Measurements from ENCODE around the gene GOLGA6L7.
A peak's percentile ranks its signal among the peaks of the same experiment; 100 is the strongest.
"Not testable (repeated sequence)": the region's sequence is repeated elsewhere in the genome, so short reads cannot be mapped to it uniquely, and the experiment has no call there.

Gene GOLGA6L7

GRCh38 chr15:28843520-28843919 is 4.9 kb downstream of the GOLGA6L7 start:
- in situ Hi-C loops (cut with HindIII; ENCODE audit: low pct_unique_long_range_greater_than_20kb, low sequenced_read_pairs); DNase-seq (ENCODE audit: low read depth in 1 of 2, low spot score in 1 of 2): not testable (repeated sequence)

- in situ Hi-C loops (cut with HindIII; ENCODE audit: low pct_unique_long_range_greater_than_20kb, low sequenced_read_pairs); DNase-seq (ENCODE audit: low read depth in 1 of 2, low spot score in 1 of 2): not testable (repeated sequence)
Observed at GRCh38 chr15:28842210-28842609, 6.2 kb downstream of the GOLGA6L7 start.

GRCh38 chr15:28840285-28840684 is 8.2 kb downstream of the GOLGA6L7 start:
- in situ Hi-C loops (cut with HindIII; ENCODE audit: low pct_unique_long_range_greater_than_20kb, low sequenced_read_pairs); DNase-seq (ENCODE audit: low read depth in 1 of 2, low spot score in 1 of 2): not testable (repeated sequence)

- in situ Hi-C loops (cut with HindIII; ENCODE audit: low pct_unique_long_range_greater_than_20kb, low sequenced_read_pairs); DNase-seq (ENCODE audit: low read depth in 1 of 2, low spot score in 1 of 2): not testable (repeated sequence)
Observed at GRCh38 chr15:28834957-28835585, 13.4 kb downstream of the GOLGA6L7 start.

- DNase-seq (ENCODE audit: low read depth in 1 of 2, low spot score in 1 of 2); in situ Hi-C loops (cut with HindIII; ENCODE audit: low pct_unique_long_range_greater_than_20kb, low sequenced_read_pairs): not testable (repeated sequence)
Observed at GRCh38 chr15:28831897-28832587, 16.4 kb downstream of the GOLGA6L7 start.

GRCh38 chr15:28821420-28821819 is 27.0 kb downstream of the GOLGA6L7 start:
- DNase-seq (ENCODE audit: low read depth in 1 of 2, low spot score in 1 of 2); in situ Hi-C loops (cut with HindIII; ENCODE audit: low pct_unique_long_range_greater_than_20kb, low sequenced_read_pairs): not testable (repeated sequence)

GRCh38 chr15:28819930-28820295 is 28.5 kb downstream of the GOLGA6L7 start:
- DNase-seq (ENCODE audit: low read depth in 1 of 2, low spot score in 1 of 2); in situ Hi-C loops (cut with HindIII; ENCODE audit: low pct_unique_long_range_greater_than_20kb, low sequenced_read_pairs): not testable (repeated sequence)

- DNase-seq (ENCODE audit: low read depth in 1 of 2, low spot score in 1 of 2); in situ Hi-C loops (cut with HindIII; ENCODE audit: low pct_unique_long_range_greater_than_20kb, low sequenced_read_pairs): not testable (repeated sequence)
Observed at GRCh38 chr15:28819019-28819929, 29.2 kb downstream of the GOLGA6L7 start.

- in situ Hi-C loops (cut with HindIII; ENCODE audit: low pct_unique_long_range_greater_than_20kb, low sequenced_read_pairs); DNase-seq (ENCODE audit: low read depth in 1 of 2, low spot score in 1 of 2): not testable (repeated sequence)
Observed at GRCh38 chr15:28818168-28818567, 30.3 kb downstream of the GOLGA6L7 start.

GRCh38 chr15:28814059-28814458 is 34.4 kb downstream of the GOLGA6L7 start:
- DNase-seq (ENCODE audit: low read depth in 1 of 2, low spot score in 1 of 2); in situ Hi-C loops (cut with HindIII; ENCODE audit: low pct_unique_long_range_greater_than_20kb, low sequenced_read_pairs): not testable (repeated sequence)

- in situ Hi-C loops (cut with HindIII; ENCODE audit: low pct_unique_long_range_greater_than_20kb, low sequenced_read_pairs); DNase-seq (ENCODE audit: low read depth in 1 of 2, low spot score in 1 of 2): not testable (repeated sequence)
Observed at GRCh38 chr15:28813392-28813791, 35.1 kb downstream of the GOLGA6L7 start.

- DNase-seq (ENCODE audit: low read depth in 1 of 2, low spot score in 1 of 2); in situ Hi-C loops (cut with HindIII; ENCODE audit: low pct_unique_long_range_greater_than_20kb, low sequenced_read_pairs): not testable (repeated sequence)
Observed at GRCh38 chr15:28811852-28812550, 36.4 kb downstream of the GOLGA6L7 start.

GRCh38 chr15:28810444-28810843 is 38.0 kb downstream of the GOLGA6L7 start:
- DNase-seq (ENCODE audit: low read depth in 1 of 2, low spot score in 1 of 2); in situ Hi-C loops (cut with HindIII; ENCODE audit: low pct_unique_long_range_greater_than_20kb, low sequenced_read_pairs): not testable (repeated sequence)

GRCh38 chr15:28808136-28808535 is 40.3 kb downstream of the GOLGA6L7 start:
- in situ Hi-C loops (cut with HindIII; ENCODE audit: low pct_unique_long_range_greater_than_20kb, low sequenced_read_pairs); DNase-seq (ENCODE audit: low read depth in 1 of 2, low spot score in 1 of 2): not testable (repeated sequence)

GRCh38 chr15:28800366-28800765 is 48.1 kb downstream of the GOLGA6L7 start:
- peak in 1 of 2 experiments; percentile 70 for DNase-seq (ENCODE audit: low read depth in 1 of 2, low spot score in 1 of 2)
- in situ Hi-C loops (cut with HindIII; ENCODE audit: low pct_unique_long_range_greater_than_20kb, low sequenced_read_pairs), result not testable (repeated sequence)

- DNase-seq (ENCODE audit: low read depth in 1 of 2, low spot score in 1 of 2); in situ Hi-C loops (cut with HindIII; ENCODE audit: low pct_unique_long_range_greater_than_20kb, low sequenced_read_pairs): not testable (repeated sequence)
Observed at GRCh38 chr15:28798234-28798633, 50.2 kb downstream of the GOLGA6L7 start.

GRCh38 chr15:28794231-28794630 is 54.2 kb downstream of the GOLGA6L7 start:
- DNase-seq (ENCODE audit: low read depth in 1 of 2, low spot score in 1 of 2); in situ Hi-C loops (cut with HindIII; ENCODE audit: low pct_unique_long_range_greater_than_20kb, low sequenced_read_pairs): not testable (repeated sequence)

Measured in T47D (cell line).